ENCODE data around the gene ZFYVE21.

The ZFYVE21 gene

DNA sequence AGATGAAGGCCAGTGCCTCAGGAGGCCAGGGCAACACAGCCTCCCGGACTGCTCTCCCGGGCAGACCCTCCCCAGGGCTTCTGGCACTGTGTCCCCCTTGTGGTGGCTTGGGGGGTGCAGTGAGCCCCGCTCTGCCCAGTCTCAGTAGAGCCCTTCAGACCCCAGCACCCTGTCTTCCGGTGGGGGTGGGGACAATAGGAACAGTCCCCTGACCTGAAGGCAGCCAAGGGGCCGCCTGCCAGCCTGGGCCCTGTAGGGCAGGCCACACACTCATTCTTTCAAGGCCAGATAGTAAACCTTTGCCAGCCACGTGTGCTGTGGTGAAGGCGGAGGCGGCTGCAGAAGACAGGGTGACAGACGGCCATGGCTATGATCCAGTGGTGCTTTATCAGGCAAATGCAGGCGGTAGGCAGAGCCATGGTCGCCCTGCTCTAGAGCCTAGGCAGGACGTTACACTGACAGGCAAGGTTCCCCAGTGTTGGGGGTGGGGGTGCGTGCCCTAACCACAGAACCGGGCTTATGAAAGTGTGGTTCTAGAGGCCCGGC lies 15.0 kb downstream of the ZFYVE21 start:
- Histone ChIP-seq H3K4me3 (replicated peaks; ENCODE audit: low read depth, low read length) (no peak overlapping the region), H3K36me3 (ENCODE audit: control insufficient read depth, insufficient read depth, low read length) (peaks cover 14% of the 10 kb centered on the region), H3K27me3 (replicated peaks; ENCODE audit: control insufficient read depth, insufficient read depth, low read length) (no peaks in the 10 kb centered on the region)
- TF ChIP-seq, protein P1, sequence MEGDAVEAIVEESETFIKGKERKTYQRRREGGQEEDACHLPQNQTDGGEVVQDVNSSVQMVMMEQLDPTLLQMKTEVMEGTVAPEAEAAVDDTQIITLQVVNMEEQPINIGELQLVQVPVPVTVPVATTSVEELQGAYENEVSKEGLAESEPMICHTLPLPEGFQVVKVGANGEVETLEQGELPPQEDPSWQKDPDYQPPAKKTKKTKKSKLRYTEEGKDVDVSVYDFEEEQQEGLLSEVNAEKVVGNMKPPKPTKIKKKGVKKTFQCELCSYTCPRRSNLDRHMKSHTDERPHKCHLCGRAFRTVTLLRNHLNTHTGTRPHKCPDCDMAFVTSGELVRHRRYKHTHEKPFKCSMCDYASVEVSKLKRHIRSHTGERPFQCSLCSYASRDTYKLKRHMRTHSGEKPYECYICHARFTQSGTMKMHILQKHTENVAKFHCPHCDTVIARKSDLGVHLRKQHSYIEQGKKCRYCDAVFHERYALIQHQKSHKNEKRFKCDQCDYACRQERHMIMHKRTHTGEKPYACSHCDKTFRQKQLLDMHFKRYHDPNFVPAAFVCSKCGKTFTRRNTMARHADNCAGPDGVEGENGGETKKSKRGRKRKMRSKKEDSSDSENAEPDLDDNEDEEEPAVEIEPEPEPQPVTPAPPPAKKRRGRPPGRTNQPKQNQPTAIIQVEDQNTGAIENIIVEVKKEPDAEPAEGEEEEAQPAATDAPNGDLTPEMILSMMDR (IDR thresholded peaks at IDR 0.05; ENCODE audit: insufficient read depth, low read length, poor library complexity, severe bottlenecking): peak; percentile 22
- no peak for DNase-seq (ENCODE audit: extremely low read depth, insufficient read length)

DNA sequence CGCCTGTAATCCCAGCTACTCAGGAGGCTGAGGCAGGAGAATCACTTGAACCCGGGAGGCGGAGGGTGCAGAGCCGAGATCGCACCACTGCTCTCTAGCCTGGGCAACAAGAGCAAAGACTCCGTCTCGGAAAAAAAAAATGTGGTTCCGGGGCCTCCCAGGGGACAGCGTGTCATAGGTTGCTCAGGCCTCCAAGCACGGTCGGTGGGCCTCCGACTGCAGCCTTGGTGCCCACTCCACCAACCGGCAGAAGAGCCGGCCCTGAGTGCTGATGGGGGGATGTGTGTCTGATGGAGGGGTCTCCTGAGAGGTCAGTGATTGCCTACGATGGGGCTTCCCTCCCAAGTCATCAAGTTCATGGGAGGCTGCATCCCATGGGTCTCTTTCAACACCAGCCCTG lies 15.9 kb downstream of the ZFYVE21 start:
- no peak overlapping the region for H3K4me3 ChIP-seq (replicated peaks; ENCODE audit: low read depth, low read length)
- H3K36me3 ChIP-seq (ENCODE audit: control insufficient read depth, insufficient read depth, low read length): peaks cover 12% of the 10 kb centered on the region
- H3K27me3 ChIP-seq (replicated peaks; ENCODE audit: control insufficient read depth, insufficient read depth, low read length): no peaks in the 10 kb centered on the region
- TF ChIP-seq, protein P1 (IDR thresholded peaks at IDR 0.05; ENCODE audit: insufficient read depth, low read length, poor library complexity, severe bottlenecking): no peak
- no peak for DNase-seq (ENCODE audit: extremely low read depth, insufficient read length)

DNA sequence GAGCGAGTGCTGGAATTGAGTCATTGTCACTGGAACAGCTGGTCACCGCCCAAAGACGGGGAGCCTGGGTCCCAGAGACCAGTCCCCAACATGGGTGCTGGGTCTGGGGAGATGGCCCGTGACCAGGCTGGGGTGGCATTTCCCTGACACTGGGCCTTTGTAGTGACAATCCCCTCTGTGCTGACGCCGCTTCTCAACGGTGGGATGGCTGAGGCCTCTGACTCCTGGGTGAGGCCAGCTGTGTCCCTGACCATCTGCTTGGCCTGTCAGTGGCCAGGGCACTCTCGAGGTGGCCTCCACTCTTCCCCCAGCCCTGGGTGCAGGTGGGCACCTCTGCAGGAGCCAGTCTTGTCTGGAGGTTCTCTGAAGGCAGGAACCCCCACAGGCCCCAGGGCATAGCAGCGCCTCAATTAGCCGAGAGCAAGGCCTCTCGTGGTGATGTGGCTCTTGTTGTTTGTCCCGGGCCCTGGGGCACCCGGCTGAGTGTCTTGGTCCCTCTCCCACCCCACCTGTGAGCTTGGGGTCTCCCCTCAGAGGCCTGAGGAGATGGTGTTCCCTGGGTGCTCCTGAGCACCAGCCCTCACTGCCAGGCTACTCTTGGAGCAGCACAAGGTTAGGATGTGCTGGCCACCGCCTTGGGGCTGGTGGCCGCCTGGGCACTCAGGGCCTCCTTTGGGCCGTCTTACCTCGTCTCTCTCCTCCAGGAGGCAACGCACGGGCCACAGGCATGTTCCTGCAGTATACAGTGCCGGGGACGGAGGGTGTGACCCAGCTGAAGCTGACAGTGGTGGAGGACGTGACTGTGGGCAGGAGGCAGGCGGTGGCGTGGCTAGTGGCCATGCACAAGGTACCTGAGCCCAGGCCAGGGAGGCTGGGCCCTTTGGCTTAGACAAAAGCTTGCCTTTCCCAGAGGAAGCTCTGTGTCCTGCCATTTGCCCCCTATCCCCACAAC lies 16.6 kb downstream of the ZFYVE21 start:
- Histone ChIP-seq H3K36me3 (ENCODE audit: control insufficient read depth, insufficient read depth, low read length) (peaks cover 14% of the 10 kb centered on the region), H3K27me3 (replicated peaks; ENCODE audit: control insufficient read depth, insufficient read depth, low read length) (no peaks in the 10 kb centered on the region), H3K4me3 (replicated peaks; ENCODE audit: low read depth, low read length) (no peak overlapping the region)
- TF ChIP-seq, protein P1 (IDR thresholded peaks at IDR 0.05; ENCODE audit: insufficient read depth, low read length, poor library complexity, severe bottlenecking): no peak
- no peak for DNase-seq (ENCODE audit: extremely low read depth, insufficient read length)

DNA sequence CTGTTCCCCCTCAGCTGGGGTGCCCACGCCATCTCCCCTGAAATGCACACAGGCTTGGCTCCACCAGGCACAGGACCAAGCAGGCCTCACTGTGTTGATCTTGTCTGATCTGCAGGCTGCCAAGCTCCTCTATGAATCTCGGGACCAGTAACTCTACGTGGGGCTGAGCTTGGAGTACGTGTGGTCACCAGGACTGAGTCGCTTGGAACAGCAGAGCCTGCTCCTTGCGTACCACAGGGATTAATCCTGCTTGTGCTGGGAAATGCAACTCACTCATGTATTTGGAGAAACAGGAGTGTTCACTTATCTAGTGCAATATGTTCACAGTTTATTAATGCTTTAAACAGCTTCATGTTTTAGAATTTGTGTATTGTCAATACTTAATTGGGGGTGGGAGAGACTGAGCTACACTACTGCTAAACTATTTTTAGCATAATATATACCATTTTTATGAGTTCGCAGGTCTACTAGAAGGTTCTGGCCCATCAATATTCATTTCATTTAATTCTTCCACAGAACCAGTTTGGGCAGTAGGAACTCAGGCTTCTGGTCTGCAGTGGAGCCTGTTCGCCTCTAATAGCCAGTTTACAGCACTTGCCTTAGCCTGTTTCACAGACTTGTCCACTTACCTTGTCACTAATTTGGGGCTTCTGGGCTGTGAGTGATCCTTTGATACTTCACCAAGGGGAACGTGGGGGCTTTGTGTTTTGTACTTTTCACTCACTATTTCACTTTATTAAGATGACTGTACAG lies 17.4 kb downstream of the ZFYVE21 start:
- Histone ChIP-seq H3K4me3 (replicated peaks; ENCODE audit: low read depth, low read length) (no peak overlapping the region), H3K36me3 (ENCODE audit: control insufficient read depth, insufficient read depth, low read length) (peaks cover 14% of the 10 kb centered on the region), H3K27me3 (replicated peaks; ENCODE audit: control insufficient read depth, insufficient read depth, low read length) (no peaks in the 10 kb centered on the region)
- TF ChIP-seq, protein P1 (IDR thresholded peaks at IDR 0.05; ENCODE audit: insufficient read depth, low read length, poor library complexity, severe bottlenecking): no peak
- DNase-seq (ENCODE audit: extremely low read depth, insufficient read length): no peak

DNA sequence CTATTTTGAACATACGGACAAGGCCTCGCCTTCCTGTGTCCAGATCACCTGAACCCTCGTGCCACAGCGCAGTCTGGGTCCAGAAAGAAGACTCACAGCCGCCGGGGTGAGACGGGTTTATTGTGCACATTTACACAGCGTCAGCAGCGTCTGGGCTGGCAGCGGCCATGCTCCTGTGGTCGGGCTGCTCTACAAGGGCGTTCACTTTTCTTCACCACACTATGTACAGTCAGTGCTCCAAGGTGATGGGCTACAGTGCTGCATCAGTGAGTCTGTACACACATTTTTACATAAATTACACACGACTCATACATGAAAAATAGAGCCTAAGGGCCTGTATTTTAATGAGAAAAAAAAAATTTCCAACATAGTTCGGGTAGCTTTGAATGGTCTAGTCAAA lies 18.0 kb downstream of the ZFYVE21 start:
- Histone ChIP-seq H3K36me3 (ENCODE audit: control insufficient read depth, insufficient read depth, low read length) (peaks cover 14% of the 10 kb centered on the region), H3K4me3 (replicated peaks; ENCODE audit: low read depth, low read length) (no peak overlapping the region), H3K27me3 (replicated peaks; ENCODE audit: control insufficient read depth, insufficient read depth, low read length) (no peaks in the 10 kb centered on the region)
- DNase-seq (ENCODE audit: extremely low read depth, insufficient read length): no peak
- TF ChIP-seq, protein P1 (IDR thresholded peaks at IDR 0.05; ENCODE audit: insufficient read depth, low read length, poor library complexity, severe bottlenecking): no peak
